Caco-2 (cell line): Measurements from ENCODE around the gene TUBG1. TPM values are rescaled to one million over a fixed set of nuclear protein-coding genes. Genes with fewer than 3 reads are reported as not detected.

ENCODE experiments used
- BruUV-seq: library from RNA; stranded (reverse); fragments of 400-500 nt; replicated peaks from 2 replicates; lab custom pipeline; 2021; lab: Mats Ljungman, UMichigan
- CTCF ChIA-PET: fragments of 300-600 bp; sonication (Branson Sonifier 250); formaldehyde crosslinking; loops from one replicate; lab custom pipeline; 2022; ENCODE audit warnings: antibody characterized with exemption; lab: Charles Lee
- POLR2A ChIA-PET: fragments of 300-600 bp; sonication (Branson Sonifier 250); formaldehyde crosslinking; loops from one replicate; lab custom pipeline; 2022; ENCODE audit warnings: antibody characterized with exemption; lab: Charles Lee
- DNase-seq, 2 experiments: peaks; one replicate each; pipeline versions ENCODE4 v3.0.0 to v3.0.0-alpha.2; 2020 to 2022
- H3K27me3 ChIP-seq: replicated peaks from 2 replicates; pipeline ENCODE4 v1.6.0; 2011; ENCODE audit warnings: low read length; ENCODE audit not compliant: control insufficient read depth, insufficient read depth
- H3K36me3 ChIP-seq: 2 replicates; pipeline ENCODE4 v1.5.1; 2011; ENCODE audit warnings: low read length; ENCODE audit not compliant: control insufficient read depth, insufficient read depth
- H3K4me1 ChIP-seq: fragments of 250-450 bp; sonication (Bioruptor Pico); 2 replicates; pipeline ENCODE4 v1.5.1; 2020; ENCODE audit warnings: mild to moderate bottlenecking
- H3K4me3 ChIP-seq: 2 replicates; pipeline ENCODE4 v1.5.1; 2011; ENCODE audit warnings: low read depth, mild to moderate bottlenecking, control low read depth, low read length
- H3K9me3 ChIP-seq: fragments of 250-450 bp; sonication (Bioruptor Pico); 2 replicates; pipeline ENCODE4 v1.5.1; 2020; ENCODE audit warnings: mild to moderate bottlenecking, moderate library complexity
- H3K27ac Mint-ChIP-seq: one replicate; pipeline ENCODE4 v1.8.0; 2022; ENCODE audit warnings: mixed read lengths; ENCODE audit not compliant: unreplicated experiment
- H3K27me3 Mint-ChIP-seq: one replicate; pipeline ENCODE4 v1.8.0; 2022; ENCODE audit warnings: mixed read lengths; ENCODE audit not compliant: insufficient read depth, unreplicated experiment
- H3K36me3 Mint-ChIP-seq: one replicate; pipeline ENCODE4 v1.8.0; 2022; ENCODE audit warnings: mild to moderate bottlenecking, mixed read lengths; ENCODE audit not compliant: insufficient read depth, unreplicated experiment
- H3K4me1 Mint-ChIP-seq: one replicate; pipeline ENCODE4 v1.8.0; 2022; ENCODE audit warnings: low read depth, mixed read lengths; ENCODE audit not compliant: unreplicated experiment
- H3K4me3 Mint-ChIP-seq: one replicate; pipeline ENCODE4 v1.8.0; 2022; ENCODE audit warnings: mild to moderate bottlenecking, moderate library complexity, mixed read lengths; ENCODE audit not compliant: unreplicated experiment
- H3K9me3 Mint-ChIP-seq: one replicate; pipeline ENCODE4 v1.8.0; 2022; ENCODE audit warnings: mixed read lengths; ENCODE audit not compliant: unreplicated experiment
- intact Hi-C: fragments of 100-400 bp; cut with micrococcal nuclease; formaldehyde crosslinking; loops from one replicate; pipeline ENCODE4 v1.10.0; 2022; ENCODE audit not compliant: unreplicated experiment
- total RNA-seq: library from RNA; stranded (reverse); gene quantifications from 2 replicates; pipeline ENCODE4 v1.2.3, GENCODE V29; 2022
- TF ChIP-seq, protein P1 (sequence below), 2 experiments: fragments of 200-600 bp in 1 of 2; IDR thresholded peaks; 1 replicate in 1 of 2; 2 replicates in 1 of 2; pipeline versions ENCODE4 v1.5.1 to v1.8.0; 2011 to 2022; ENCODE audit warnings: antibody characterized with exemption in 1 of 2, control low read depth in 1 of 2, inconsistent platforms in 1 of 2, low read depth in 1 of 2, low read length in 1 of 2, mild to moderate bottlenecking in 1 of 2, moderate library complexity in 1 of 2; ENCODE audit not compliant: insufficient read depth in 1 of 2, severe bottlenecking in 1 of 2, unreplicated experiment in 1 of 2

Gene TUBG1
- total RNA-seq, 1 experiment from 2014 or later, result 108 TPM

DNA sequence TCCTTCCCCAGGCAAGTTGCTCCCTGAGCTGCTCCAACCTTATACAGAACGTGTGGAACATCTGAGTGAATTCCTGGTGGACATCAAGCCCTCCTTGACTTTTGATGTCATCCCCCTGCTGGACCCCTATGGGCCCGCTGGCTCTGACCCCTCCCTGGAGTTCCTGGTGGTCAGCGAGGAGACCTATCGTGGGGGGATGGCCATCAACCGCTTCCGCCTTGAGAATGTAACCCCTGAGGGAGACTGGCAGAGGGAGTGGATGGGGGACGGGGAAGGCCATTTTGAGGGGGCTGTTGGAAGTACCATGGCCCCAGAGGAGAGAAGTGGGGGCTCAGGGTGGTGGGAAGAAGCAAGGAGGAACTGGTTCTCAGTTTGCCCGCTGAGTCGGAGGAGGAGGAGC, 45.5 kb upstream of the TUBG1 start:
- TF ChIP-seq, protein P1, sequence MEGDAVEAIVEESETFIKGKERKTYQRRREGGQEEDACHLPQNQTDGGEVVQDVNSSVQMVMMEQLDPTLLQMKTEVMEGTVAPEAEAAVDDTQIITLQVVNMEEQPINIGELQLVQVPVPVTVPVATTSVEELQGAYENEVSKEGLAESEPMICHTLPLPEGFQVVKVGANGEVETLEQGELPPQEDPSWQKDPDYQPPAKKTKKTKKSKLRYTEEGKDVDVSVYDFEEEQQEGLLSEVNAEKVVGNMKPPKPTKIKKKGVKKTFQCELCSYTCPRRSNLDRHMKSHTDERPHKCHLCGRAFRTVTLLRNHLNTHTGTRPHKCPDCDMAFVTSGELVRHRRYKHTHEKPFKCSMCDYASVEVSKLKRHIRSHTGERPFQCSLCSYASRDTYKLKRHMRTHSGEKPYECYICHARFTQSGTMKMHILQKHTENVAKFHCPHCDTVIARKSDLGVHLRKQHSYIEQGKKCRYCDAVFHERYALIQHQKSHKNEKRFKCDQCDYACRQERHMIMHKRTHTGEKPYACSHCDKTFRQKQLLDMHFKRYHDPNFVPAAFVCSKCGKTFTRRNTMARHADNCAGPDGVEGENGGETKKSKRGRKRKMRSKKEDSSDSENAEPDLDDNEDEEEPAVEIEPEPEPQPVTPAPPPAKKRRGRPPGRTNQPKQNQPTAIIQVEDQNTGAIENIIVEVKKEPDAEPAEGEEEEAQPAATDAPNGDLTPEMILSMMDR (IDR thresholded peaks at IDR 0.05; ENCODE audit: insufficient read depth in 1 of 2, low read depth in 1 of 2, low read length in 1 of 2, severe bottlenecking in 1 of 2, unreplicated experiment in 1 of 2), result no peak
- Mint-ChIP-seq H3K4me3 (peak overlapping the region; percentile 69), H3K36me3 (peaks cover 78% of the 10 kb centered on the region), H3K4me1 (peaks cover 21% of the 10 kb centered on the region), H3K27me3 (no peaks in the 10 kb centered on the region), H3K27ac (peak overlapping the region; percentile 93), H3K9me3 (no peaks in the 10 kb centered on the region)
- Histone ChIP-seq H3K4me1 (peaks cover 13% of the 10 kb centered on the region), H3K9me3 (no peaks in the 10 kb centered on the region), H3K27me3 (no peaks in the 10 kb centered on the region), H3K36me3 (peaks cover 7% of the 10 kb centered on the region), H3K4me3 (no peak overlapping the region)
- no peak for DNase-seq
- ChIA-PET POLR2A (no interaction called here), CTCF (no interaction called here)
- intact Hi-C loops, result no loop called here
- BruUV-seq, result no TSS peak

DNA sequence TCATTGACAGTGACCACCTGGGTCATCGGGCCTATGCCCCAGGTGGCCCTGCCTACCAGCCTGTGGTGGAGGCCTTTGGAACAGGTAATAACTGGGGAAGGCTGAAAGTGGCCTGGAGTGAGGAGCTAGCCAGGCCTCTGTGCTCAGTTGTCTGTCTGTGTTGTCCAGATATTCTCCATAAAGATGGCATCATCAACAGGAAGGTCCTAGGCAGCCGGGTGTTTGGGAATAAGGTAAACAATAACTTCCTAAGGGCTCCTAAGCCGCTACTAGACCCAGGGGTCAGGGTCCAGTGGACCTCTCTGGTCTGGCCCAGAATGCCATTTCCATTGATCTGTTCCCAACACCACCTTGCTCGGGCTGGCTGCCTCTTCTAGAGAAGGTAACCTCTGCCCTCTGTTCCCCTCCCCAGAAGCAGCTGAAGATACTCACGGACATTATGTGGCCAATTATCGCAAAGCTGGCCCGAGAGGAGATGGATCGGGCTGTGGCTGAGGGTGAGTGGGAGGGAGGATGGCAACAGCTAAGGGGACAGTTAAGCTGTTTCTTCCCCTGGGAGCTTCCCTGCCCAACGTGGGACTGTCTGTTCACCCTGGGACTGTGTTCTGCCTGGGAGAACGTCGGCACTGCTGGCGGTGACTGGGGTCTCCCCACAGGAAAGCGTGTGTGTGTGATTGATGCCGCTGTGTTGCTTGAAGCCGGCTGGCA, 44.5 kb upstream of the TUBG1 start:
- TF ChIP-seq, protein P1 (IDR thresholded peaks at IDR 0.05; ENCODE audit: insufficient read depth in 1 of 2, low read depth in 1 of 2, low read length in 1 of 2, severe bottlenecking in 1 of 2, unreplicated experiment in 1 of 2), result no peak
- no peaks in the 10 kb centered on the region for H3K9me3 Mint-ChIP-seq
- Histone ChIP-seq H3K4me3 (no peak overlapping the region), H3K36me3 (peaks cover 15% of the 10 kb centered on the region), H3K27me3 (no peaks in the 10 kb centered on the region), H3K4me1 (peaks cover 13% of the 10 kb centered on the region), H3K9me3 (no peaks in the 10 kb centered on the region)
- DNase-seq, result no peak
- ChIA-PET CTCF (no interaction called here), POLR2A (no interaction called here)
- no peaks in the 10 kb centered on the region for H3K27me3 Mint-ChIP-seq
- no TSS peak for BruUV-seq
- no peak overlapping the region for H3K27ac Mint-ChIP-seq
- intact Hi-C loops, result no loop called here
- peaks cover 15% of the 10 kb centered on the region for H3K4me1 Mint-ChIP-seq
- peak overlapping the region; percentile 95 for H3K4me3 Mint-ChIP-seq
- peaks cover 88% of the 10 kb centered on the region for H3K36me3 Mint-ChIP-seq

DNA sequence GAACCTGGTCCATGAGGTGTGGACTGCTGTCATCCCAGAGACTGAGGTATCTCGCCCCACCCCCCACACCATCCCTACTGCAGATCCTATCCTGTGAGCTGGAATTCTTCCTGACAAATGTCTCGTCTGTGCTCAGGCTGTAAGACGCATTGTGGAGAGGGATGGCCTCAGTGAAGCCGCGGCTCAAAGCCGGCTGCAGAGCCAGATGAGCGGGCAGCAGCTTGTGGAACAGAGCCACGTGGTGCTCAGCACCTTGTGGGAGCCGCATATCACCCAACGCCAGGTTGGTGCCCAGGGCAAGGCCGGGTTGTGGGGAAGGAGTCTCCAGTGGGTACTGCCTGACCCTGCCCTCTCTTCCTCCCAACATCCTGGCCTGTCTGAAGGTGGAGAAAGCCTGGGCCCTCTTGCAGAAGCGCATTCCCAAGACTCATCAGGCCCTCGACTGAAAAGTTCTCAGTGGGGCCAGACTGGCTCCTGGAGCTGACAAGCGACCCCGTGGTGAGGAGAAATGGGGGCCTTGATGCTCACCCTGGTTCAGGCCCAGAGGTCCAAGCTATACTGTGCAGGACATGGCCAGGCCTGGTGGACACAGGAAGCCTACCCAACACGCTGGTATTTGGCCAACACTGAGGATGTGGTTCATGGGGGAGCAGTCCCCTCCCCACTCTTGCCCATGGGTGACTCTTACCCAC, 43.8 kb upstream of the TUBG1 start:
- peak overlapping the region; percentile 95 for H3K27ac Mint-ChIP-seq
- POLR2A ChIA-PET, result no interaction called here
- H3K9me3 Mint-ChIP-seq, result no peaks in the 10 kb centered on the region
- Histone ChIP-seq H3K4me3 (no peak overlapping the region), H3K27me3 (no peaks in the 10 kb centered on the region), H3K36me3 (peaks cover 15% of the 10 kb centered on the region), H3K4me1 (peaks cover 13% of the 10 kb centered on the region), H3K9me3 (no peaks in the 10 kb centered on the region)
- intact Hi-C loops, result no loop called here
- TF ChIP-seq, protein P1 (IDR thresholded peaks at IDR 0.05; ENCODE audit: insufficient read depth in 1 of 2, low read depth in 1 of 2, low read length in 1 of 2, severe bottlenecking in 1 of 2, unreplicated experiment in 1 of 2), result no peak
- H3K27me3 Mint-ChIP-seq, result no peaks in the 10 kb centered on the region
- peaks cover 95% of the 10 kb centered on the region for H3K36me3 Mint-ChIP-seq
- no peak for DNase-seq
- H3K4me3 Mint-ChIP-seq, result peak overlapping the region; percentile 95
- no TSS peak for BruUV-seq
- CTCF ChIA-PET, result no interaction called here
- peaks cover 15% of the 10 kb centered on the region for H3K4me1 Mint-ChIP-seq
